Trophoblast cell (in vitro differentiated cells and primary cell): ENCODE measurements around the gene LRMDA.

Experiments
- DNase-seq, 2 donors: peaks; one replicate each; pipeline ENCODE4 v3.0.0-alpha.2; 2016
- H2AFZ ChIP-seq: 2 replicates; pipeline ENCODE4 v1.6.1; 2013; ENCODE audit warnings: low read length, moderate library complexity, mild to moderate bottlenecking; ENCODE audit not compliant: insufficient read depth, poor library complexity
- H2AK5ac ChIP-seq: 2 replicates; pipeline ENCODE4 v1.6.1; 2013; ENCODE audit warnings: mild to moderate bottlenecking, low read length
- H2BK120ac ChIP-seq: 2 replicates; pipeline ENCODE4 v1.6.1; 2013; ENCODE audit warnings: low read length, mild to moderate bottlenecking, moderate library complexity; ENCODE audit not compliant: insufficient read depth, poor library complexity
- H2BK12ac ChIP-seq: 2 replicates; pipeline ENCODE4 v1.6.1; 2013; ENCODE audit warnings: mild to moderate bottlenecking, low read length, moderate library complexity
- H2BK5ac ChIP-seq: 2 replicates; pipeline ENCODE4 v1.6.1; 2013; ENCODE audit warnings: low read length, low read depth, moderate library complexity, mild to moderate bottlenecking; ENCODE audit not compliant: poor library complexity
- H3K14ac ChIP-seq: 2 replicates; pipeline ENCODE4 v1.6.1; 2013; ENCODE audit warnings: mild to moderate bottlenecking, low read length
- H3K18ac ChIP-seq: 2 replicates; pipeline ENCODE4 v1.6.1; 2013; ENCODE audit warnings: mild to moderate bottlenecking, low read length
- H3K23ac ChIP-seq: 2 replicates; pipeline ENCODE4 v1.6.1; 2013; ENCODE audit warnings: low read length
- H3K27ac ChIP-seq: 2 replicates; pipeline ENCODE4 v1.5.1; 2013; ENCODE audit warnings: low read depth, mild to moderate bottlenecking, inconsistent platforms, low read length, moderate library complexity
- H3K27me3 ChIP-seq: 2 replicates; pipeline ENCODE4 v1.6.1; 2013; ENCODE audit warnings: inconsistent platforms, mild to moderate bottlenecking, low read length, moderate library complexity; ENCODE audit not compliant: insufficient read depth
- H3K36me3 ChIP-seq, 2 experiments: 1 replicate in 1 of 2; 2 replicates in 1 of 2; pipeline ENCODE4 v1.6.1; 2013; ENCODE audit warnings: low read length in 2 of 2, mild to moderate bottlenecking in 2 of 2, moderate library complexity in 1 of 2; ENCODE audit not compliant: insufficient read depth in 2 of 2, control insufficient read depth in 1 of 2
- H3K4ac ChIP-seq: 2 replicates; pipeline ENCODE4 v1.6.1; 2013; ENCODE audit warnings: low read depth, mild to moderate bottlenecking, low read length, moderate library complexity
- H3K4me1 ChIP-seq, 2 experiments: 1 replicate in 1 of 2; 2 replicates in 1 of 2; pipeline ENCODE4 v1.6.1; 2013; ENCODE audit warnings: low read length in 2 of 2, mild to moderate bottlenecking in 2 of 2, moderate library complexity in 1 of 2; ENCODE audit not compliant: insufficient read depth in 2 of 2, control insufficient read depth in 1 of 2
- H3K4me2 ChIP-seq: 2 replicates; pipeline ENCODE4 v1.6.1; 2013; ENCODE audit warnings: inconsistent platforms, mild to moderate bottlenecking, low read length, moderate library complexity
- H3K4me3 ChIP-seq: 2 replicates; pipeline ENCODE4 v1.5.1; 2013; ENCODE audit warnings: mild to moderate bottlenecking, low read depth, low read length, inconsistent platforms
- H3K79me1 ChIP-seq: one replicate; pipeline ENCODE4 v1.6.1; 2013; ENCODE audit warnings: low read length
- H3K79me2 ChIP-seq: 2 replicates; pipeline ENCODE4 v1.6.1; 2013; ENCODE audit warnings: low read length, mild to moderate bottlenecking; ENCODE audit not compliant: control insufficient read depth, insufficient read depth, poor library complexity
- H3K9ac ChIP-seq: 2 replicates; pipeline ENCODE4 v1.6.1; 2013; ENCODE audit warnings: mild to moderate bottlenecking, low read length
- H3K9me3 ChIP-seq: 2 replicates; pipeline ENCODE4 v1.6.1; 2013; ENCODE audit warnings: low read depth, mild to moderate bottlenecking, control low read depth, inconsistent platforms, low read length; ENCODE audit not compliant: insufficient read depth
- H4K12ac ChIP-seq: 2 replicates; pipeline ENCODE4 v1.6.1; 2013; ENCODE audit warnings: low read depth, mild to moderate bottlenecking, low read length, moderate library complexity
- H4K8ac ChIP-seq: 2 replicates; pipeline ENCODE4 v1.6.1; 2013; ENCODE audit warnings: low read depth, mild to moderate bottlenecking, low read length, moderate library complexity
- H4K91ac ChIP-seq: one replicate; pipeline ENCODE4 v1.6.1; 2013; ENCODE audit warnings: low read depth, mild to moderate bottlenecking, low read length, moderate library complexity
- WGBS: extraction: QIAGEN DNeasy Blood & Tissue Kit; methylation state at CpG from one replicate; pipeline ENCODE4 v1.1.7; 2013; ENCODE audit warnings: missing lambda C conversion rate; ENCODE audit not compliant: insufficient read length, insufficient coverage; ENCODE audit errors: extremely low coverage; 5-methylcytosine and 5-hydroxymethylcytosine counted together

LRMDA gene

GRCh38 chr10:75405598-75406461 lies 25.6 kb upstream of the LRMDA start:
- H4K91ac ChIP-seq = peak overlapping the region; percentile 47
- no peak overlapping the region for H3K14ac ChIP-seq
- H3K4me1 ChIP-seq = peaks cover 12 to 40% of the 10 kb centered on the region in 2 experiments
- no peaks in the 10 kb centered on the region for H3K9me3 ChIP-seq
- H3K4me3 ChIP-seq = no peak overlapping the region
- no peak overlapping the region for H3K9ac ChIP-seq
- peaks cover 43% of the 10 kb centered on the region for H3K27me3 ChIP-seq
- peak overlapping the region; percentile 40 for H4K8ac ChIP-seq
- H2AFZ ChIP-seq = no peak overlapping the region
- H3K27ac ChIP-seq = no peak overlapping the region
- H3K79me1 ChIP-seq = peaks cover 29% of the 10 kb centered on the region
- H3K23ac ChIP-seq = no peak overlapping the region
- H3K79me2 ChIP-seq = peaks cover 6% of the 10 kb centered on the region
- no peak overlapping the region for H2BK5ac ChIP-seq
- no peak overlapping the region for H3K18ac ChIP-seq
- H2BK12ac ChIP-seq = no peak overlapping the region
- peak overlapping the region; percentile 80 for H3K4me2 ChIP-seq
- H3K4ac ChIP-seq = no peak overlapping the region
- H2AK5ac ChIP-seq = no peak overlapping the region
- H3K36me3 ChIP-seq = no peaks in the 10 kb centered on the region
- no peak overlapping the region for H2BK120ac ChIP-seq
- DNase-seq = no peak
- no CpG with 5 or more reads among the region's 39 CpGs for WGBS
- H4K12ac ChIP-seq = no peak overlapping the region

GRCh38 chr10:75406462-75407223 lies 24.8 kb upstream of the LRMDA start:
- no peaks in the 10 kb centered on the region for H3K36me3 ChIP-seq
- WGBS = no CpG with 5 or more reads among the region's 29 CpGs
- no peak overlapping the region for H3K4me3 ChIP-seq
- H3K18ac ChIP-seq = no peak overlapping the region
- peaks cover 2% of the 10 kb centered on the region for H3K79me2 ChIP-seq
- H3K27me3 ChIP-seq = peaks cover 44% of the 10 kb centered on the region
- no peak overlapping the region for H4K12ac ChIP-seq
- no peak overlapping the region for H2BK5ac ChIP-seq
- peaks cover 12 to 40% of the 10 kb centered on the region in 2 experiments for H3K4me1 ChIP-seq
- H3K14ac ChIP-seq = no peak overlapping the region
- H2AK5ac ChIP-seq = no peak overlapping the region
- no peak overlapping the region for H2BK120ac ChIP-seq
- peaks cover 23% of the 10 kb centered on the region for H3K79me1 ChIP-seq
- H3K23ac ChIP-seq = no peak overlapping the region
- no peaks in the 10 kb centered on the region for H3K9me3 ChIP-seq
- no peak overlapping the region for H4K8ac ChIP-seq
- no peak overlapping the region for H3K4ac ChIP-seq
- H3K4me2 ChIP-seq = peak overlapping the region; percentile 21
- no peak overlapping the region for H4K91ac ChIP-seq
- H3K27ac ChIP-seq = no peak overlapping the region
- H2AFZ ChIP-seq = no peak overlapping the region
- no peak for DNase-seq
- H3K9ac ChIP-seq = no peak overlapping the region
- no peak overlapping the region for H2BK12ac ChIP-seq

GRCh38 chr10:75407224-75407712 lies 24.2 kb upstream of the LRMDA start:
- H3K4me2 ChIP-seq = peak overlapping the region; percentile 71
- H2BK12ac ChIP-seq = peak overlapping the region; percentile 50
- no peak overlapping the region for H3K4ac ChIP-seq
- no peak overlapping the region for H3K4me3 ChIP-seq
- peaks cover 19% of the 10 kb centered on the region for H3K79me1 ChIP-seq
- H3K36me3 ChIP-seq = no peaks in the 10 kb centered on the region
- DNase-seq = no peak
- no peak overlapping the region for H2AK5ac ChIP-seq
- no peak overlapping the region for H3K23ac ChIP-seq
- no peaks in the 10 kb centered on the region for H3K9me3 ChIP-seq
- H3K14ac ChIP-seq = no peak overlapping the region
- peaks cover 12 to 40% of the 10 kb centered on the region in 2 experiments for H3K4me1 ChIP-seq
- no peak overlapping the region for H4K8ac ChIP-seq
- no peak overlapping the region for H3K27ac ChIP-seq
- H3K9ac ChIP-seq = no peak overlapping the region
- no peak overlapping the region for H2AFZ ChIP-seq
- no peak overlapping the region for H2BK120ac ChIP-seq
- H2BK5ac ChIP-seq = no peak overlapping the region
- no peak overlapping the region for H4K12ac ChIP-seq
- no peak overlapping the region for H4K91ac ChIP-seq
- no peaks in the 10 kb centered on the region for H3K79me2 ChIP-seq
- H3K27me3 ChIP-seq = peaks cover 44% of the 10 kb centered on the region
- no CpG with 5 or more reads among the region's 37 CpGs for WGBS
- no peak overlapping the region for H3K18ac ChIP-seq

- H3K23ac ChIP-seq = no peak overlapping the region
- peak overlapping the region; percentile 71 for H3K4me2 ChIP-seq
- H3K27me3 ChIP-seq = peaks cover 44% of the 10 kb centered on the region
- no peak overlapping the region for H3K27ac ChIP-seq
- H3K9me3 ChIP-seq = no peaks in the 10 kb centered on the region
- no peak overlapping the region for H3K9ac ChIP-seq
- peak overlapping the region; percentile 48 for H3K4me3 ChIP-seq
- H2BK120ac ChIP-seq = no peak overlapping the region
- no peak for DNase-seq
- peak overlapping the region; percentile 67 for H4K8ac ChIP-seq
- WGBS = no CpG with 5 or more reads among the region's 68 CpGs
- peak overlapping the region; percentile 27 for H4K91ac ChIP-seq
- no peak overlapping the region for H2AK5ac ChIP-seq
- no peaks in the 10 kb centered on the region for H3K79me2 ChIP-seq
- peak overlapping the region; percentile 84 for H3K18ac ChIP-seq
- peak overlapping the region; percentile 8 for H2AFZ ChIP-seq
- peaks cover 16% of the 10 kb centered on the region for H3K79me1 ChIP-seq
- no peaks in the 10 kb centered on the region for H3K36me3 ChIP-seq
- H3K14ac ChIP-seq = no peak overlapping the region
- H2BK5ac ChIP-seq = no peak overlapping the region
- H2BK12ac ChIP-seq = peak overlapping the region; percentile 73
- no peak overlapping the region for H3K4ac ChIP-seq
- H3K4me1 ChIP-seq = peaks cover 11 to 39% of the 10 kb centered on the region in 2 experiments
- peak overlapping the region; percentile 12 for H4K12ac ChIP-seq
Measured at GRCh38 chr10:75407713-75408508, 23.5 kb upstream of the LRMDA start.
